GM23248 (cell line): ENCODE data around the gene ARSG.

Source experiments
- EZH2 ChIP-seq: fragments of 200-600 bp; sonication (generic); IDR thresholded peaks from 2 replicates; pipeline ENCODE4 v1.6.1; 2018; ENCODE audit warnings: antibody characterized with exemption, mild to moderate bottlenecking; ENCODE audit not compliant: insufficient read depth, poor library complexity, severe bottlenecking
- EZH2phosphoT487 ChIP-seq: fragments of 200-600 bp; sonication (generic); IDR thresholded peaks from 2 replicates; pipeline ENCODE4 v1.6.1; 2018; ENCODE audit warnings: antibody characterized with exemption, moderate library complexity, mild to moderate bottlenecking, low read depth; ENCODE audit not compliant: insufficient read depth

- TF ChIP-seq EZH2 = no peak
- no peak for TF ChIP-seq EZH2phosphoT487
Observed at GRCh38 chr17:68289936-68290267, 1.4 kb upstream of the ARSG start.
